HG03095 (cell line): Measurements from ENCODE around the gene RAB9A.
"Not testable (repeated sequence)": the region's sequence is repeated elsewhere in the genome, so short reads cannot be mapped to it uniquely, and the experiment has no call there.

Experiments used
- ATAC-seq: cut with Tn5 transposase; IDR thresholded peaks from one replicate; pipeline ENCODE4 v1.9.1; 2021; ENCODE audit warnings: moderate library complexity; ENCODE audit not compliant: unreplicated experiment

The RAB9A gene

GRCh38 chrX:13688958-13689740 lies at the start of gene RAB9A:
Gene RAB9A (plus strand): TSS chrX:13689128. CDS start chrX:13708747, 19,619 bp downstream.
- ATAC-seq = peak; percentile 69

- not testable (repeated sequence) for ATAC-seq
These were observed 47.2 kb upstream of the RAB9A start for GRCh38 chrX:13641684-13642083.

GRCh38 chrX:13645464-13646153 lies 43.3 kb upstream of the RAB9A start:
- no peak for ATAC-seq

GRCh38 chrX:13646154-13646549 lies 42.8 kb upstream of the RAB9A start:
- no peak for ATAC-seq

- no peak for ATAC-seq
These were observed 41.2 kb upstream of the RAB9A start for GRCh38 chrX:13647709-13648212.

- not testable (repeated sequence) for ATAC-seq
These were observed 40.6 kb upstream of the RAB9A start for GRCh38 chrX:13648336-13648735.

- no peak for ATAC-seq
These were observed 39.1 kb upstream of the RAB9A start for GRCh38 chrX:13649838-13650237.

GRCh38 chrX:13650318-13650717 lies 38.6 kb upstream of the RAB9A start:
- no peak for ATAC-seq

- no peak for ATAC-seq
These were observed 37.8 kb upstream of the RAB9A start for GRCh38 chrX:13651150-13651549.

- no peak for ATAC-seq
These were observed 36.6 kb upstream of the RAB9A start for GRCh38 chrX:13652287-13652793.

GRCh38 chrX:13652850-13653693 lies 35.9 kb upstream of the RAB9A start, which contains the start of gene TCEANC:
Gene TCEANC (plus strand): TSS chrX:13653141. CDS start chrX:13662509, 9,368 bp downstream.
- ATAC-seq = peak; percentile 95

- ATAC-seq = no peak
These were observed 34.8 kb upstream of the RAB9A start for GRCh38 chrX:13654116-13654515.

GRCh38 chrX:13655674-13656073 lies 33.3 kb upstream of the RAB9A start:
- ATAC-seq = no peak

GRCh38 chrX:13658602-13659001 lies 30.3 kb upstream of the RAB9A start:
- no peak for ATAC-seq

- ATAC-seq = no peak
These were observed 29.9 kb upstream of the RAB9A start for GRCh38 chrX:13659063-13659462.

GRCh38 chrX:13661735-13662288 lies 27.1 kb upstream of the RAB9A start:
- ATAC-seq = peak; percentile 23

- peak; percentile 58 for ATAC-seq
These were observed 26.6 kb upstream of the RAB9A start for GRCh38 chrX:13662355-13662791.

- no peak for ATAC-seq
These were observed 24.9 kb upstream of the RAB9A start for GRCh38 chrX:13664020-13664419.

- ATAC-seq = no peak
These were observed 22.1 kb upstream of the RAB9A start for GRCh38 chrX:13666836-13667235.

GRCh38 chrX:13667919-13668318 lies 21.0 kb upstream of the RAB9A start:
- ATAC-seq = no peak
